HG03139 (cell line): Measurements from ENCODE around the gene FEN1.

ENCODE experiments used
- ATAC-seq: cut with Tn5 transposase; IDR thresholded peaks from one replicate; pipeline ENCODE4 v1.9.1; 2021; ENCODE audit not compliant: unreplicated experiment

The FEN1 gene

GRCh38 chr11:61793083-61793828 lies 545 bp downstream of the FEN1 start:
- peak; percentile 28 for ATAC-seq

GRCh38 chr11:61793829-61794204 lies 1.1 kb downstream of the FEN1 start:
- no peak for ATAC-seq

DNA sequence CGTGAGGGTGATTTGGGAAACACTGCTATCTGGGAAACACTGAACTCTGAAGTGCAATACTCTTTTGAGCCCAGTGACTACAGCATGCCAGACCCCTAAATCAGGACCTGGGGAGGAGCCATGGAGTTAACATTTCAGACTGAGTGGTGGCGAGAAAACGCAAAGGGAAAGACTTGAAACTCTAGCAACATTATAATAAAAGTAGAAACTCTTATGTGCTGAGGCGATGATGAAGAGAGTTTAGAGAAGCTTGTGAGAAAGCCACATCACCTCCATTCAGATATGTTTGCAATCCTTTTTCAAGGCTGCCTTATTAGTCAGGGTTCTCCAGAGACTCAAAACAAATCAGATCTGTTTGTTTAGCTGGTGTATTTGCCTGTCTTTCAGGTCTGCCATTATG lies 1.9 kb downstream of the FEN1 start:
- no peak for ATAC-seq

DNA sequence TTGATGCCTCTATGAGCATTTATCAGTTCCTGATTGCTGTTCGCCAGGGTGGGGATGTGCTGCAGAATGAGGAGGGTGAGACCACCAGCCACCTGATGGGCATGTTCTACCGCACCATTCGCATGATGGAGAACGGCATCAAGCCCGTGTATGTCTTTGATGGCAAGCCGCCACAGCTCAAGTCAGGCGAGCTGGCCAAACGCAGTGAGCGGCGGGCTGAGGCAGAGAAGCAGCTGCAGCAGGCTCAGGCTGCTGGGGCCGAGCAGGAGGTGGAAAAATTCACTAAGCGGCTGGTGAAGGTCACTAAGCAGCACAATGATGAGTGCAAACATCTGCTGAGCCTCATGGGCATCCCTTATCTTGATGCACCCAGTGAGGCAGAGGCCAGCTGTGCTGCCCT lies 2.7 kb downstream of the FEN1 start:
- no peak for ATAC-seq

DNA sequence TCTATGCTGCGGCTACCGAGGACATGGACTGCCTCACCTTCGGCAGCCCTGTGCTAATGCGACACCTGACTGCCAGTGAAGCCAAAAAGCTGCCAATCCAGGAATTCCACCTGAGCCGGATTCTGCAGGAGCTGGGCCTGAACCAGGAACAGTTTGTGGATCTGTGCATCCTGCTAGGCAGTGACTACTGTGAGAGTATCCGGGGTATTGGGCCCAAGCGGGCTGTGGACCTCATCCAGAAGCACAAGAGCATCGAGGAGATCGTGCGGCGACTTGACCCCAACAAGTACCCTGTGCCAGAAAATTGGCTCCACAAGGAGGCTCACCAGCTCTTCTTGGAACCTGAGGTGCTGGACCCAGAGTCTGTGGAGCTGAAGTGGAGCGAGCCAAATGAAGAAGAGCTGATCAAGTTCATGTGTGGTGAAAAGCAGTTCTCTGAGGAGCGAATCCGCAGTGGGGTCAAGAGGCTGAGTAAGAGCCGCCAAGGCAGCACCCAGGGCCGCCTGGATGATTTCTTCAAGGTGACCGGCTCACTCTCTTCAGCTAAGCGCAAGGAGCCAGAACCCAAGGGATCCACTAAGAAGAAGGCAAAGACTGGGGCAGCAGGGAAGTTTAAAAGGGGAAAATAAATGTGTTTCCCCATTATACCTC lies 3.3 kb downstream of the FEN1 start:
- ATAC-seq: no peak

DNA sequence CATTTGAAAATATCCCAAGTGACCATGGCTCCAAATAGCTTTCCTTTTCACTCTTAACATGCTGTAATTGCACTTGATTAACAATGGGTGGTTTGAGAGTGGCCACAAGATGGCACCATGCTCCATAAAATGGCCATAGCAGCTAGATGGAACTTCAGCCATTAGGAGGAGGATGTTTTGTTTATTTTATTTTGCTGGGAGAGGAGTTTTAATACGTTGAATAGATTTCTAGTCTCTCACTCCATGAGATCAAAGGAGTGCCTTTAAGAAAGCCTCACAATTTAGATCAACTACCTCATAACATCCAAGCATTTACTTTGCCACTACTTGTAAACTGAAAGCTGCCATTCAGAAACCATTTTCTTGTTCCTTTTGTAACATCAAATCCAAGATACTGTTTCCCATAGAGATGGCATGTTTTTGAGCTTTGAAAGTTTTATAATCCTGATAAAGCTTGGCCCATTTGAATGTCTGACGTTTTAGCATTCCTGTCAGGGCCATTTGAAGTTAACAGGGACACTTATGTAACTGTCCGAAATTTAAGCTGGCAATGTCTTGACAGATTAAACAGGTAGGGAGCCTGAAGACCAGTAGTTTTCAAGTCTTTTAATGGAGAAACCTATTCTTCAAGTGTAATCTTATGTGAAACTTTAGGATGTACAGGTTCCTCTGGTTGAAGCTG lies 4.7 kb downstream of the FEN1 start:
- no peak for ATAC-seq

GRCh38 chr11:61799665-61800284 lies 7.1 kb downstream of the FEN1 start:
- no peak for ATAC-seq

GRCh38 chr11:61800331-61801281 lies 7.9 kb downstream of the FEN1 start:
- ATAC-seq: no peak

- ATAC-seq: no peak
Measured at GRCh38 chr11:61802605-61803004, 9.9 kb downstream of the FEN1 start.

- ATAC-seq: no peak
Measured at GRCh38 chr11:61803889-61804647, 11.4 kb downstream of the FEN1 start.

GRCh38 chr11:61805146-61805545 lies 12.4 kb downstream of the FEN1 start:
- no peak for ATAC-seq

DNA sequence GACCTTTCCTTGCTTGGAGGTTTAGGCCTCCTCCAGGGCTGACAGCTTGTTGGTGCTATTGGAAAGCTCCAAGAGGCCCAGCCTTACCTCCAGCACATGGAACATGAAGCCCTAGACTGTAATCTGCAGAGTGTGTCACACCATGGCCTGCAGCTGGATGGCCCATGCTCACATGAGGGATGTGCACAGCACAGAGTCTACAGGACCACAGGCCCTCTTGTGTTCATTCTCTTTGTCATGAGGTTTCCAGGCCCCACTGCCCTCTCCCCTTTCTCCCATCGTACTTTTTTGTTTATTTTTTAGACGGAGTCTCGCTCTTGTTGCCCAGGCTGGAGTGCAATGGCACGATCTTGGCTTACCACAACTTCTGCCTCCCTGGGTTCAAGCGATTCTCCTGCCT lies 14.1 kb downstream of the FEN1 start:
- no peak for ATAC-seq

DNA sequence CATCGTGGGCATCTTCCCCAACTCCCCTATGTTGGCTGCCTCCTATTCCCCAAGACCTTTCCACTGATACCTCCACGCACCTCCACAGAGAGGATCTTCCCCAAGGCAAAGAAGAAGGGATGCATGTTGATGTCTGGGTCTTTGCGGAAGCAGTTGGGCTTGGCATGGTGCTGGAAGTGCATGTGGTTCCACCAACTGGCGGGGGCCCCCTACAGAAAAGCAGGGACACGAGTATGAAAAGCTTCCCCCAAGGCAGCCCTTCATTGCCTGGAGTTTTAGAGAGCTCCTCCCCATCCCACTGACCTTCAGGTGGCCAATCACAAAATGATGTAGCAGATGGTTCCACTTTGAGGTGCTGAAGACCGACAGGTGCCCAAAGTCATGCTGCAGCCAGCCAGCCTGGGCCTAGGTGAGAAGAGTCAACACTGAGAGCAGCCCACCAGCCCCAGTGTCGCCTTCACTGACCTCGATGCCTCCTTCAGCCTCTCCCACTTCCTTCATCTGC lies 18.0 kb downstream of the FEN1 start:
- no peak for ATAC-seq

- ATAC-seq: no peak
Measured at GRCh38 chr11:61811831-61812230, 19.1 kb downstream of the FEN1 start.

DNA sequence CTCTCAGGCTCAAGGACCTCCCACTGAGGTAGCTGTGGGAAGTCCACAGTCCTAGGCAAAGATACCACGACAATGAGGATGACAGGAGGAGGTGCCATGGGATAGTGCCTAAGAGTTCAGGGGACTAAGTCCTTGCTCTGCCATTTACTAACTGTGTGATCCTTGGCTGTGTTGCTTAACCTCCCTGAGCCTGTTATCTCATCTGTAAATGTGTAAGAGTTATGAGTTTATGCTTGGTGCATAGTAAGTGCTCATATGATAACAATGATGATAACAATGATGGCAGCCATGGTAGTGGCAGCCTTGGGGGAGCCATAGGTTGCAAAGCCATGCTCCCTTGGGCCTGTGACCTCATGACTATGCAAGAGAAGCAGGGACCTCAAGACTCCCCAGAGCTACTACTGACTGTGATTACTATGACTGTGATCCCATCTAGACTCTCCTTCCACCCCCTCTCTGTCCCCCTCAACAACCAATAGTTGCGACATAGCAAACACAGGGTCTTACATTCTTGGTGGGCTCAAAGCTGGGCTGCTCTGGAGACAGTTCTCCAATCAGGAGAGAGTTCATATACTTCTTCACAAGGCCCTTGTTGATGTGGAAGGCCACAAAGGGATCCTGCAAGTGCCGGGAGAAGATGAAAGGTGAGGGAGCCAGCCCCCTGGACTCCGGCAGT lies 20.2 kb downstream of the FEN1 start:
- no peak for ATAC-seq

- no peak for ATAC-seq
Measured at GRCh38 chr11:61814247-61814957, 21.7 kb downstream of the FEN1 start.

DNA sequence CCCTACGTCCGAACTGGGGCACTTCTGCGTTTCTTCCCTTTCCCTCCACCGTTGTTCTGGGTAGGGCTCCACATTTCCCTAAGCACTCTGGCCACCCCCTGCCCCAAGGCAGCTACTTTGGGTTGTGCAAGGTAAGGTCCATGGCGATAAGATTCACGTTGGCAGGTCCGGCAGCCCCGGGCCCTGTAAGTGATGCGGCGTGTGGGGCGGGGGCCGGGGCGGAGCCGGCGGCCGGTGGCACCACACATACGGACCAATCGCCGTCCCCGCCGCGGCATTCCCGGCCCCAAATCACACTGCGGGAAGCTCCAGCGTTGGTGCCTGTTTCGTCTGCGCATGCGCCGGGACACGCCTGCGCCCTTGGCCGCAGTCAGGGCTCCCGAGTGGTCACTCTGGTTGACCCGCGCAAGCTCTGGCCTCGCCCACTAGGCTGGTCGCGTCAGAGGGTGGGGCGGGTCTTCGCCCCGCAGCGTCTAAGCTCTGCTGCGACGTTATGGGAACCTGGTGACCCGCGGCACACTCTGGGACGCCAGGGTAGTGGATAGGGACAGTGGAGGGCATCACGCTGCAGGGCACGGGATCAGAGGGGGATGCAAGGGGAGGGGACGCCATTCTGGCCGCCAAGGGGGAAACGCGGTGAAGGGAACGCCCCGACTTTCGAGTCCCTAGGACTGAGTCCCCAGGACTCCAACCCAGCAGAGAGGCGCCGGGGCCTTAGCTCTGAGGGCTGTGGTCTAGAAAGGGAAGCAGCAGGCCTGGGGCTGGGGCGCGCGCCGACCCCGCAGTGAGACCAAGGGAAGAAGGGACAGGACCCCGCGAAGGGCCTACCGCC lies 22.5 kb downstream of the FEN1 start:
- ATAC-seq: peak; percentile 38
